ENCODE results near the gene FOXJ3.

FOXJ3 gene

DNA sequence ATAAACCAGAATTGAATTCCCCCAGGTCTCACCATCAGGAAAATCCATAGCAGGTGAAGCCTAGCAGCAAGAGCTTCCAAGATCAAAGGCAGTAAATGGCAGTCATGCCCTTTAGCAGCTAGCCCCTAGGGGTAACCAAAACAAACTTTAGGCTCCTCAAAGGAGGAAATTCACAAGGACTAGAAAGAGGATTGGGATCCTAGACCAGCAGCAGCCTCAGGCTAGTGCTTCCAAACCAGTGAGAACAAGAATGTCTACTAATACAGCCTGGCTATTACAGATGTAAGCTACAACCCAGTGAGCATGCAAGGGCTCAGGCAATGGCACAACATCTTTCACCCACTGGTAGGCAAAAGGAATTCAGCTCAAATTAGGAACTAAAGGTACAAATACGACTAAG, 34.4 kb upstream of the FOXJ3 start:
- TF ChIP-seq, protein P1, sequence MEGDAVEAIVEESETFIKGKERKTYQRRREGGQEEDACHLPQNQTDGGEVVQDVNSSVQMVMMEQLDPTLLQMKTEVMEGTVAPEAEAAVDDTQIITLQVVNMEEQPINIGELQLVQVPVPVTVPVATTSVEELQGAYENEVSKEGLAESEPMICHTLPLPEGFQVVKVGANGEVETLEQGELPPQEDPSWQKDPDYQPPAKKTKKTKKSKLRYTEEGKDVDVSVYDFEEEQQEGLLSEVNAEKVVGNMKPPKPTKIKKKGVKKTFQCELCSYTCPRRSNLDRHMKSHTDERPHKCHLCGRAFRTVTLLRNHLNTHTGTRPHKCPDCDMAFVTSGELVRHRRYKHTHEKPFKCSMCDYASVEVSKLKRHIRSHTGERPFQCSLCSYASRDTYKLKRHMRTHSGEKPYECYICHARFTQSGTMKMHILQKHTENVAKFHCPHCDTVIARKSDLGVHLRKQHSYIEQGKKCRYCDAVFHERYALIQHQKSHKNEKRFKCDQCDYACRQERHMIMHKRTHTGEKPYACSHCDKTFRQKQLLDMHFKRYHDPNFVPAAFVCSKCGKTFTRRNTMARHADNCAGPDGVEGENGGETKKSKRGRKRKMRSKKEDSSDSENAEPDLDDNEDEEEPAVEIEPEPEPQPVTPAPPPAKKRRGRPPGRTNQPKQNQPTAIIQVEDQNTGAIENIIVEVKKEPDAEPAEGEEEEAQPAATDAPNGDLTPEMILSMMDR (IDR thresholded peaks at IDR 0.05; ENCODE audit: low read depth, low read length), result no peak
- no peak for DNase-seq (ENCODE audit: low read depth in 2 of 2)
- no peak overlapping the region for H3K4me3 ChIP-seq (replicated peaks in 1 of 2; ENCODE audit: low read depth in 2 of 2, low read length in 2 of 2)

DNA sequence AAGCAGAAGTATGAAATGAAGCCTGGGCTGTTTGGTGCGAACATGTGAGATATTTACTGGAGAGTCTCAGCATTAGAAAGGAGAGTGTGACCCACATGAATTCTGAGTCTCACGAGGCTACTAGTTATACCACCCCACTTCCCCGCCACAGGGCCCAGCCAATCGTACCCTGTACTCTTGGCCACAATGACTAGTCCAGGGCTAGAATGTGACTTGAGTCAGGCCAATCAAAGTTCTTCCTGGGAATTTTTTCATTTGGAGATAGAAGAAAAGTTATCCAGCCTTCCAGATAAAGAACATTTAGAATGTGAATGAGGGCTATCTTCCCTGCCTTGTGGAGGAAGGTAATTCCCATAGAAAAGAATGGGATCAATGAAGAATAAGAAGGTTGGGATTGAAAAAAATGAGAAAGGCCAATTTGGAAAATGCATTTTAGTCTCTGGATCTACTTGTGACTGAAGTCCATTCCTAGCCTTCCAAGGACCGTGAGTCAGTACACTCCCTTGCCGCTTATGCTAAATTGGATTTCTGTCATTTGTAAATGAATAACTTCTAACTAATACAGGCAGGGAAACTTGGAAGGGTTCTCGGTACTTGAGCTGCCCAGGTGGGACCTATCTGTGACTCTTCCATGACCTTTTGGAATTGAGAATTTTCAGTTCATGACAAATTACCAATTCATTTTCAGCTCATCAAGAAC, 33.2 kb upstream of the FOXJ3 start:
- DNase-seq (ENCODE audit: low read depth in 2 of 2), result no peak
- no peak overlapping the region for H3K4me3 ChIP-seq (replicated peaks in 1 of 2; ENCODE audit: low read depth in 2 of 2, low read length in 2 of 2)
- TF ChIP-seq, protein P1 (IDR thresholded peaks at IDR 0.05; ENCODE audit: low read depth, low read length), result no peak

DNA sequence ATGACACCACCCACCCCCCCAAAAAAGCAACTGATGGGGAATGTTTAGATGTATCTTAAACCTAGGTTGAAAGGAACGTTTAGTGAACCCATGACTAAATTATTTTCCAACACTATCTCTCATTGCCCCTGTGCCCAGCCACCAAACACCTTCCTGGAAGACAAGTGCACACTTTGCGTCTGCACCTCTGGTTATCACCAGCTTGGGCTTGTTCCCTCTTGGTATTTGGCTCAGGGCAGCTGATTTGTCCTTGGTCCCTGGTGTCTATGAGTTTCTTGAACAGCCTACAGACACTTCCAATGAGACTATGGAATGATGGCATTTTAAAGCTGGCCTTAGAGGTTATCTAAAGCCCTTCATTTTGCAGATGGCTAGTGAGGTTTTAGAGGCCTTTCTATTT, 30.1 kb upstream of the FOXJ3 start:
- H3K4me3 ChIP-seq (replicated peaks in 1 of 2; ENCODE audit: low read depth in 2 of 2, low read length in 2 of 2), result no peak overlapping the region
- TF ChIP-seq, protein P1 (IDR thresholded peaks at IDR 0.05; ENCODE audit: low read depth, low read length), result no peak
- DNase-seq (ENCODE audit: low read depth in 2 of 2), result no peak

DNA sequence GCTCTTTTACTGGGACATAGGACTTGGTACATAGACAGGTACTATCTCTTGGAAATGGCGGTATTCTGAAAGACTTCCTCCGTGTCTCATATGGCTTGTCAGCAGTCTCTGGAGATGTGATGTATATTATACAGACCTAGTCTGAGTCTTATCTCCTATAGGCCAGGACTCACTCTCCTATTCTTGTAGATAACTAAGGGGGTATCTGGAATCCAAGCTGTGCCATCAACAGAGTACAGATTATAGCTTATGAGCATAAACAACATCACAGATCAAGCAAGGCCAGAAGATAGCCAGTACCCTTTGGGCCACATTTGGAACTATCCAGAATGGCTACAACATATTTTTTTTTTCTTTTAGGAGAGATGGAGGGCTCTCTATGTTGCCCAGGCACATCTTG, 29.5 kb upstream of the FOXJ3 start:
- H3K4me3 ChIP-seq (replicated peaks in 1 of 2; ENCODE audit: low read depth in 2 of 2, low read length in 2 of 2), result no peak overlapping the region
- no peak for DNase-seq (ENCODE audit: low read depth in 2 of 2)
- TF ChIP-seq, protein P1 (IDR thresholded peaks at IDR 0.05; ENCODE audit: low read depth, low read length), result no peak

DNA sequence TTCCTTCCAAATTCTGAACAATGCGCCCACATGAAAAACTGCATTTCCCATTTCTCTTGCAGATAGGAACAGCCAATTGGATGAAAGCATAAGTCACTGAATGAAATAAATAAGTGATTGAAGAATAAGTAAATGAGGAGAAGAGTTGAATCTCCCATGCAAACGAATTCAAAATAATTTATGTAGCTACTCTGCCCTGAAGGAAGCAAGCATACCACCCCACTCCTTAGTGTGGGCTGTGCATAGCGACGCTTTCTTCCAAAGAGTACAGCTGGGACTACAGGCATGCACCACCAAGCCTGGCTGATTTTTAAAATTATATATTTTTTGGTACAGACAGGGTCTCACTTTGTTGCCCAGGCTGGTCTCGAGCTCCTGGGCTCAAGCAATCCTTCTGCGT, 29.1 kb upstream of the FOXJ3 start:
- H3K4me3 ChIP-seq (replicated peaks in 1 of 2; ENCODE audit: low read depth in 2 of 2, low read length in 2 of 2), result no peak overlapping the region
- TF ChIP-seq, protein P1 (IDR thresholded peaks at IDR 0.05; ENCODE audit: low read depth, low read length), result no peak
- no peak for DNase-seq (ENCODE audit: low read depth in 2 of 2)

DNA sequence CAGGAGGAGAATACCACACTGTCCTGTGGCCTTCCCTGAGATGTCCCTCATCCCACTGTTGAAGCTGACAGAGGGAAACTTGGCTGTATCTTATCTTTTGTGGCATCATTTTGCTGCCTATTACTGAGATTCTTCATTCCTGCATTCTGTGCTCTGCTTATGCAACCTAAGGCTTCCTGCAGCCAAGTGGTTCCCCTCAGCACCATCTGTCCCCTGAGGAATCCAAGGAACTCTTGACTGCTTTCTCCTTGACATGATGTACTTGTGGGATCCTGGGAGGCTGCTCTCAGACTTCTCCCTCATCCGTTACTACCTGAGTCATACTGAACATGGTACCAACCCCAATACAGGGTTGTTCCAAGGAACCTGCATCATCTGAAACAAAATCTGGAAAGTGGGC, 24.4 kb upstream of the FOXJ3 start:
- no peak overlapping the region for H3K4me3 ChIP-seq (replicated peaks in 1 of 2; ENCODE audit: low read depth in 2 of 2, low read length in 2 of 2)
- TF ChIP-seq, protein P1 (IDR thresholded peaks at IDR 0.05; ENCODE audit: low read depth, low read length), result no peak
- no peak for DNase-seq (ENCODE audit: low read depth in 2 of 2)

DNA sequence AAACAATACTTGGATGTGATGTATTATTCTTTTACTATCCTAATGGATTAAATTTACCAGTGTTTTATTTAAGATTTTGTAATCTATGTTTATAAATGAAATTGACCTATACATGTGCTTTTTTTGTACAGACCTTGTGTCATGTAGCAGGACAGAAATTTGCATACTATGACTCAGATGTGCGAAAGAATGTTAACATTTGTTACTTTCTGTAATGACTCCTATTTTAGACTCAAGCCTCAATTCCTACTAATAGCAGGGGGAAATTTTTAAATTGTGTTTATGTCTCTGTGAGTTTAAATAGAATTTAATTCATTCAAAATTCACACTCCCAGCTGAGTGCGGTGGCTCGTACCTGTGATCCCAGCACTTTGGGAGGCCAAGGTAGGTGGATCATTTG, 23.8 kb upstream of the FOXJ3 start:
- TF ChIP-seq, protein P1 (IDR thresholded peaks at IDR 0.05; ENCODE audit: low read depth, low read length), result no peak
- DNase-seq (ENCODE audit: low read depth in 2 of 2), result no peak
- no peak overlapping the region for H3K4me3 ChIP-seq (replicated peaks in 1 of 2; ENCODE audit: low read depth in 2 of 2, low read length in 2 of 2)
